Mesenchymal stem cell (in vitro differentiated cells and primary cell): ENCODE measurements around the gene YWHAE.

ENCODE experiments used
- DNase-seq: peaks from one replicate; pipeline ENCODE4 v3.0.0-alpha.2; 2013
- H2AFZ ChIP-seq: one replicate; pipeline ENCODE4 v1.6.1; 2013; ENCODE audit warnings: low read depth, mild to moderate bottlenecking, control low read depth, inconsistent platforms, low read length, moderate library complexity
- H2AK5ac ChIP-seq: 2 replicates; pipeline ENCODE4 v1.6.1; 2013; ENCODE audit warnings: low read length, moderate library complexity, mild to moderate bottlenecking, inconsistent platforms; ENCODE audit not compliant: severe bottlenecking
- H2BK120ac ChIP-seq: one replicate; pipeline ENCODE4 v1.6.1; 2013; ENCODE audit warnings: low read depth, mild to moderate bottlenecking, inconsistent platforms, low read length, moderate library complexity
- H2BK12ac ChIP-seq, 2 experiments: one replicate each; pipeline ENCODE4 v1.6.1; 2013; ENCODE audit warnings: inconsistent platforms in 2 of 2, low read length in 2 of 2, mild to moderate bottlenecking in 2 of 2, moderate library complexity in 2 of 2, control low read depth in 1 of 2
- H2BK15ac ChIP-seq: one replicate; pipeline ENCODE4 v1.6.1; 2013; ENCODE audit warnings: mild to moderate bottlenecking, low read depth, inconsistent platforms; ENCODE audit not compliant: poor library complexity, severe bottlenecking
- H2BK5ac ChIP-seq: 2 replicates; pipeline ENCODE4 v1.6.1; 2013; ENCODE audit warnings: low read depth, mild to moderate bottlenecking, low read length, control low read depth, inconsistent platforms; ENCODE audit not compliant: poor library complexity, severe bottlenecking
- H3K14ac ChIP-seq, 2 experiments: one replicate each; pipeline ENCODE4 v1.6.1; 2013; ENCODE audit warnings: inconsistent platforms in 2 of 2, low read length in 2 of 2, control low read depth in 1 of 2, mild to moderate bottlenecking in 1 of 2, moderate library complexity in 1 of 2
- H3K18ac ChIP-seq, 2 experiments: one replicate each; pipeline ENCODE4 v1.6.1; 2013; ENCODE audit warnings: inconsistent platforms in 2 of 2, low read length in 2 of 2, control low read depth in 1 of 2, low read depth in 1 of 2, mild to moderate bottlenecking in 1 of 2
- H3K23ac ChIP-seq, 2 experiments: one replicate each; pipeline ENCODE4 v1.6.1; 2013; ENCODE audit warnings: inconsistent platforms in 2 of 2, low read length in 2 of 2, mild to moderate bottlenecking in 2 of 2, moderate library complexity in 2 of 2, control low read depth in 1 of 2
- H3K27ac ChIP-seq: 2 replicates; pipeline ENCODE4 v1.5.1; 2013; ENCODE audit warnings: mild to moderate bottlenecking, moderate library complexity, low read length, control low read depth, inconsistent platforms; ENCODE audit not compliant: poor library complexity, severe bottlenecking
- H3K27me3 ChIP-seq, 2 experiments: 2 replicates each; pipeline versions ENCODE4 v1.6.1 to v1.7.0; 2013; ENCODE audit warnings: low read length in 2 of 2, mild to moderate bottlenecking in 2 of 2, moderate library complexity in 2 of 2, control low read depth in 1 of 2, inconsistent platforms in 1 of 2; ENCODE audit not compliant: control insufficient read depth in 1 of 2, insufficient read depth in 1 of 2
- H3K36me3 ChIP-seq, 2 experiments: 2 replicates each; pipeline versions ENCODE4 v1.6.1 to v1.7.0; 2013; ENCODE audit warnings: low read length in 2 of 2, control low read depth in 1 of 2, inconsistent platforms in 1 of 2, low read depth in 1 of 2, mild to moderate bottlenecking in 1 of 2; ENCODE audit not compliant: insufficient read depth in 2 of 2, control insufficient read depth in 1 of 2
- H3K4ac ChIP-seq, 2 experiments: one replicate each; pipeline ENCODE4 v1.6.1; 2013; ENCODE audit warnings: inconsistent platforms in 2 of 2, low read length in 2 of 2, mild to moderate bottlenecking in 2 of 2, moderate library complexity in 2 of 2, control low read depth in 1 of 2, low read depth in 1 of 2
- H3K4me1 ChIP-seq: 2 replicates; pipeline ENCODE4 v1.6.1; 2013; ENCODE audit warnings: low read depth, low read length, control low read depth; ENCODE audit not compliant: control insufficient read depth, insufficient read depth
- H3K4me2 ChIP-seq: 2 replicates; pipeline ENCODE4 v1.6.1; 2013; ENCODE audit warnings: low read length, mild to moderate bottlenecking, inconsistent platforms; ENCODE audit not compliant: poor library complexity, severe bottlenecking
- H3K4me3 ChIP-seq, 2 experiments: 2 replicates each; pipeline versions ENCODE4 v1.5.1 to v1.7.0; 2013; ENCODE audit warnings: low read length in 2 of 2, mild to moderate bottlenecking in 2 of 2, control low read depth in 1 of 2, low read depth in 1 of 2; ENCODE audit not compliant: insufficient read depth in 1 of 2
- H3K79me1 ChIP-seq: replicated peaks from 2 replicates; pipeline ENCODE4 v1.6.1; 2013; ENCODE audit warnings: mild to moderate bottlenecking, control low read depth, low read length, inconsistent platforms; ENCODE audit not compliant: poor library complexity, severe bottlenecking
- H3K9ac ChIP-seq: 2 replicates; pipeline ENCODE4 v1.7.0; 2013; ENCODE audit warnings: mild to moderate bottlenecking, low read length, moderate library complexity
- H3K9me3 ChIP-seq: 2 replicates; pipeline ENCODE4 v1.7.0; 2013; ENCODE audit warnings: mild to moderate bottlenecking, low read length; ENCODE audit not compliant: control insufficient read depth
- H4K8ac ChIP-seq: one replicate; pipeline ENCODE4 v1.6.1; 2013; ENCODE audit warnings: inconsistent platforms, mild to moderate bottlenecking, low read length, moderate library complexity
- H4K91ac ChIP-seq: one replicate; pipeline ENCODE4 v1.6.1; 2013; ENCODE audit warnings: mild to moderate bottlenecking, low read length, inconsistent platforms
- WGBS: methylation state at CpG from one replicate; pipeline ENCODE4 v1.1.7; 2013; ENCODE audit warnings: mixed read lengths; 5-methylcytosine and 5-hydroxymethylcytosine counted together

The YWHAE gene

GRCh38 chr17:1374431-1375177, 25.4 kb downstream of the YWHAE start:
- H3K18ac ChIP-seq, result no peak overlapping the region
- H3K23ac ChIP-seq, result no peak overlapping the region
- no peak overlapping the region for H3K27ac ChIP-seq
- no peak overlapping the region for H3K14ac ChIP-seq
- no peak overlapping the region for H2BK15ac ChIP-seq
- peaks cover 20 to 26% of the 10 kb centered on the region in 2 experiments for H3K36me3 ChIP-seq
- 85% methylated on average over 6 of the region's 10 CpGs for WGBS
- no peak overlapping the region for H2BK120ac ChIP-seq
- DNase-seq, result no peak
- H3K79me1 ChIP-seq, result no peaks in the 10 kb centered on the region
- H3K27me3 ChIP-seq, result no peaks in the 10 kb centered on the region
- no peak overlapping the region for H2AK5ac ChIP-seq
- H3K4me2 ChIP-seq, result no peak overlapping the region
- no peak overlapping the region for H3K4me3 ChIP-seq
- no peak overlapping the region for H2AFZ ChIP-seq
- peaks cover 22% of the 10 kb centered on the region for H3K4me1 ChIP-seq
- no peak overlapping the region for H3K4ac ChIP-seq
- H3K9ac ChIP-seq, result no peak overlapping the region
- no peak overlapping the region for H2BK5ac ChIP-seq
- H3K9me3 ChIP-seq, result no peaks in the 10 kb centered on the region
- H2BK12ac ChIP-seq, result no peak overlapping the region
- no peak overlapping the region for H4K91ac ChIP-seq
- no peak overlapping the region for H4K8ac ChIP-seq

GRCh38 chr17:1373707-1374237, 26.2 kb downstream of the YWHAE start:
- no peak overlapping the region for H2BK120ac ChIP-seq
- no peak overlapping the region for H3K4me3 ChIP-seq
- no peak overlapping the region for H2BK12ac ChIP-seq
- peaks cover 23 to 26% of the 10 kb centered on the region in 2 experiments for H3K36me3 ChIP-seq
- H2BK5ac ChIP-seq, result no peak overlapping the region
- H3K14ac ChIP-seq, result no peak overlapping the region
- no peaks in the 10 kb centered on the region for H3K27me3 ChIP-seq
- no peak overlapping the region for H4K91ac ChIP-seq
- no peak overlapping the region for H2AK5ac ChIP-seq
- no peak overlapping the region for H3K4me2 ChIP-seq
- H3K79me1 ChIP-seq, result no peaks in the 10 kb centered on the region
- peaks cover 20% of the 10 kb centered on the region for H3K4me1 ChIP-seq
- no peak for DNase-seq
- H3K9ac ChIP-seq, result no peak overlapping the region
- no peak overlapping the region for H2AFZ ChIP-seq
- H3K23ac ChIP-seq, result no peak overlapping the region
- H3K27ac ChIP-seq, result no peak overlapping the region
- WGBS, result 96% methylated on average over 9 of the region's 9 CpGs
- no peak overlapping the region for H2BK15ac ChIP-seq
- no peaks in the 10 kb centered on the region for H3K9me3 ChIP-seq
- H3K4ac ChIP-seq, result no peak overlapping the region
- H4K8ac ChIP-seq, result no peak overlapping the region
- H3K18ac ChIP-seq, result no peak overlapping the region

DNA sequence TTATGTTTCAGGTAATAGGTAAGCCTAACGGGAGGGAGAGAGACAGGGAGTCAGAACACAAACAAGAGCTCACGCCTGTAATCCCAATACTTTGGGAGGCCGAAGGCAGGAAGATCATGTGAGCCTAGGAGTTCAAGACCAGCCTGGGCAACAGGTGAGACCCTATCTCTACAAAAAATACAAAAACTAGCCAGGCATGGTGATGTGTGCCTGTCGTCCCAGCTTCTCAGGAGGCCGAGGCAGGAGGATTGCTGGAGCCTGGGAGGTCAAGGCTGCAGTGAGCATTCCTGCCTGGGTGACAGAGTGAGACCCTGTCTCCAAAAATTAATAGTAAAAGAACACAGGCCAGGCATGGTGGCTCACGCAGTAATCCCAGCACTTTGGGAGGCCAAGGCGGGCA, 27.4 kb downstream of the YWHAE start:
- no peak overlapping the region for H2BK15ac ChIP-seq
- H3K4me1 ChIP-seq, result peaks cover 22% of the 10 kb centered on the region
- H3K4me3 ChIP-seq, result no peak overlapping the region
- H3K27ac ChIP-seq, result no peak overlapping the region
- no peak overlapping the region for H3K23ac ChIP-seq
- no peak overlapping the region for H3K9ac ChIP-seq
- no peaks in the 10 kb centered on the region for H3K27me3 ChIP-seq
- no peak overlapping the region for H3K14ac ChIP-seq
- H2BK5ac ChIP-seq, result no peak overlapping the region
- H3K9me3 ChIP-seq, result no peaks in the 10 kb centered on the region
- H2BK12ac ChIP-seq, result no peak overlapping the region
- no peak overlapping the region for H4K8ac ChIP-seq
- no peak overlapping the region for H2AK5ac ChIP-seq
- DNase-seq, result no peak
- H4K91ac ChIP-seq, result no peak overlapping the region
- H3K18ac ChIP-seq, result no peak overlapping the region
- no peak overlapping the region for H2BK120ac ChIP-seq
- no peak overlapping the region for H3K4me2 ChIP-seq
- peaks cover 20 to 23% of the 10 kb centered on the region in 2 experiments for H3K36me3 ChIP-seq
- H3K79me1 ChIP-seq, result no peaks in the 10 kb centered on the region
- WGBS, result 93% methylated on average over 7 of the region's 7 CpGs
- H3K4ac ChIP-seq, result no peak overlapping the region
- H2AFZ ChIP-seq, result no peak overlapping the region

DNA sequence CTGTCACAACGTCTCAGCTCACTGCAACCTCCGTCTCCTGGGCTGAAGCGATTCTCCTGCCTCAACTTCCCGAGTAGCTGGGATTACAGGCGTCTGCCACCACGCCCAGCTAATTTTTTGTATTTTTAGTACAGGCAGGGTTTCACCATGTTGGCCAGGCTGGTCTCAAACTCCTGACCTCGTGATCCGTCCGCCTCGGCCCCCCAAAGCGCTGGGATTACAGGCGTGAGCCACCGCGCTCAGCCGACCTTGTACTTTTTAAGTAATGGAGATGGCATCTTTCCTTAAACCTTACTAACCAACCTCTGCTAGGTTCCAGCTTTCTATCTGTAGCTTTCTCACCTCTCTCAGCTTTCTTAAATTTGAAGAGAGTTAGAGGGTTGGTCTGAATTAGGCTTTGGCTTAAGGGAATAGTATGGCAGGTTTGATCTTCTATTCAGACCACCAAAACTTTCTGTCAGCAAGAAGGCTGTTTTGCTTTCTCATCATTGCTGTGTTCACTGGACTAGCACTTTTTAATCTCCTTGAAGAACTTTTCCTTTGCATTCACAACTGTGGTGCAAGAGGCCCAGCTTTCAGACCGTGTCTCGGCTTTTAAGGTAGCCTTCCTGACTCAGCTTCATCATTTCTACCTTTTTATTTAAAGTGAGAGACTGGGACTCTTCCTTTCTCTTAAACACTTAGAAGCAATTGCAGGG, 28.0 kb downstream of the YWHAE start:
- no peak overlapping the region for H3K9ac ChIP-seq
- no peak overlapping the region for H2BK15ac ChIP-seq
- 97% methylated on average over 13 of the region's 17 CpGs for WGBS
- DNase-seq, result no peak
- no peak overlapping the region for H3K14ac ChIP-seq
- no peak overlapping the region for H2AFZ ChIP-seq
- H3K9me3 ChIP-seq, result no peaks in the 10 kb centered on the region
- H3K18ac ChIP-seq, result no peak overlapping the region
- no peaks in the 10 kb centered on the region for H3K79me1 ChIP-seq
- H3K23ac ChIP-seq, result no peak overlapping the region
- no peak overlapping the region for H2BK5ac ChIP-seq
- no peak overlapping the region for H3K4me3 ChIP-seq
- H3K4me1 ChIP-seq, result peaks cover 21% of the 10 kb centered on the region
- no peak overlapping the region for H4K91ac ChIP-seq
- H4K8ac ChIP-seq, result no peak overlapping the region
- no peak overlapping the region for H2BK120ac ChIP-seq
- H3K27me3 ChIP-seq, result no peaks in the 10 kb centered on the region
- H3K4ac ChIP-seq, result no peak overlapping the region
- peaks cover 19 to 23% of the 10 kb centered on the region in 2 experiments for H3K36me3 ChIP-seq
- H3K4me2 ChIP-seq, result no peak overlapping the region
- no peak overlapping the region for H3K27ac ChIP-seq
- H2AK5ac ChIP-seq, result no peak overlapping the region
- no peak overlapping the region for H2BK12ac ChIP-seq
